Activated naive CD4-positive, alpha-beta T cell treated with anti-CD3 and anti-CD28 coated beads, Interleukin-2, amount 10 ng/mL, durations not matched to agents 7 days and 5 days (primary cell): ENCODE results near the gene WIF1.
A peak's percentile ranks its signal among the peaks of the same experiment; 100 is the strongest.

Experiments used
- CTCF ChIA-PET: fragments of 350-600 bp; sonication (Branson Sonifier 250); formaldehyde crosslinking; loops from one replicate; lab custom pipeline; 2021; ENCODE audit warnings: antibody characterized with exemption; lab: Charles Lee
- DNase-seq: peaks from one replicate; pipeline ENCODE4 v3.0.0-alpha.2; 2020
- H3K27ac Mint-ChIP-seq: one replicate; pipeline ENCODE4 v1.8.0; 2021; ENCODE audit warnings: mild to moderate bottlenecking, moderate library complexity, mixed read lengths
- H3K27me3 Mint-ChIP-seq: one replicate; pipeline ENCODE4 v1.8.0; 2021; ENCODE audit warnings: mild to moderate bottlenecking, mixed read lengths
- H3K36me3 Mint-ChIP-seq: one replicate; pipeline ENCODE4 v1.8.0; 2021; ENCODE audit warnings: mixed read lengths
- H3K4me1 Mint-ChIP-seq: one replicate; pipeline ENCODE4 v1.8.0; 2021; ENCODE audit warnings: mixed read lengths
- H3K4me3 Mint-ChIP-seq: one replicate; pipeline ENCODE4 v1.8.0; 2021; ENCODE audit warnings: mild to moderate bottlenecking, moderate library complexity, mixed read lengths
- H3K9me3 Mint-ChIP-seq: one replicate; pipeline ENCODE4 v1.8.0; 2021; ENCODE audit warnings: mixed read lengths

The WIF1 gene

GRCh38 chr12:65121049-65121955, at the start of gene WIF1:
TSS of gene WIF1 (minus strand) at chr12:65121305. CDS start at chr12:65121191, 114 bp downstream.
- Mint-ChIP-seq H3K36me3 (no peaks in the 10 kb centered on the region), H3K9me3 (no peaks in the 10 kb centered on the region), H3K4me1 (peaks cover 11% of the 10 kb centered on the region), H3K27ac (no peak within 1 kb of the TSS), H3K4me3 (peak within 1 kb of the TSS; percentile 57), H3K27me3 (peaks cover 42% of the 10 kb centered on the region)
- CTCF ChIA-PET: interaction anchor here (1.0 to 2.9 kb wide), 4 partner anchors 10 to 113 kb away, joined by 4 to 10 read pairs (median 6); no protein-coding TSS in a partner anchor
- peak; percentile 38 for DNase-seq

GRCh38 chr12:65170209-65170881, 49.2 kb upstream of the WIF1 start:
- Mint-ChIP-seq H3K9me3 (no peaks in the 10 kb centered on the region), H3K4me1 (peaks cover 35% of the 10 kb centered on the region), H3K36me3 (peaks cover 29% of the 10 kb centered on the region), H3K27ac (peak overlapping the region; percentile 96), H3K4me3 (peak overlapping the region; percentile 88), H3K27me3 (peaks cover 3% of the 10 kb centered on the region)
- CTCF ChIA-PET: interaction anchor here (1.1 to 2.2 kb wide), 2 partner anchors 62 to 614 kb away, joined by 3 to 5 read pairs; no protein-coding TSS in a partner anchor
- DNase-seq: peak; percentile 78

- CTCF ChIA-PET: interaction anchor here (0.8 to 2.2 kb wide), 8 partner anchors 11 to 64 kb away, joined by 3 to 6 read pairs (median 4); no protein-coding TSS in a partner anchor
- Mint-ChIP-seq H3K9me3 (no peaks in the 10 kb centered on the region), H3K36me3 (peaks cover 29% of the 10 kb centered on the region), H3K4me1 (peaks cover 38% of the 10 kb centered on the region), H3K27ac (peak within 1 kb of the TSS; percentile 99), H3K4me3 (peak within 1 kb of the TSS; percentile 88), H3K27me3 (peaks cover 3% of the 10 kb centered on the region)
- DNase-seq: peak; percentile 97
These were observed 48.5 kb upstream of the WIF1 start, which contains the start of gene LEMD3 for GRCh38 chr12:65169320-65170208. TSS of gene LEMD3 (plus strand) at chr12:65169583. CDS start at chr12:65169597, 14 bp downstream.

- no peak for DNase-seq
- Mint-ChIP-seq H3K36me3 (peaks cover 28% of the 10 kb centered on the region), H3K9me3 (no peaks in the 10 kb centered on the region), H3K27me3 (peaks cover 3% of the 10 kb centered on the region), H3K4me3 (peak overlapping the region; percentile 88), H3K27ac (peak overlapping the region; percentile 99), H3K4me1 (peaks cover 36% of the 10 kb centered on the region)
- CTCF ChIA-PET: interaction anchor here (0.6 to 2.2 kb wide), 8 partner anchors 10 to 610 kb away, joined by 3 to 6 read pairs (median 4); no protein-coding TSS in a partner anchor
These were observed 47.7 kb upstream of the WIF1 start for GRCh38 chr12:65168681-65169319.

- no peak for DNase-seq
- Mint-ChIP-seq H3K4me1 (peaks cover 12% of the 10 kb centered on the region), H3K27me3 (peaks cover 8% of the 10 kb centered on the region), H3K36me3 (peaks cover 2% of the 10 kb centered on the region), H3K4me3 (no peak overlapping the region), H3K9me3 (no peaks in the 10 kb centered on the region), H3K27ac (no peak overlapping the region)
- CTCF ChIA-PET: interaction anchor here (1.3 kb wide), 1 partner anchor 25 kb away, joined by 3 read pairs; no protein-coding TSS in a partner anchor
These were observed 43.7 kb upstream of the WIF1 start for GRCh38 chr12:65164774-65165173.

- no peaks in the 10 kb centered on the region for H3K36me3 Mint-ChIP-seq
- no peak overlapping the region for H3K27ac Mint-ChIP-seq
- H3K4me1 Mint-ChIP-seq: peaks cover 11% of the 10 kb centered on the region
- no peaks in the 10 kb centered on the region for H3K9me3 Mint-ChIP-seq
- H3K4me3 Mint-ChIP-seq: no peak overlapping the region
- CTCF ChIA-PET: interaction anchor here (1.3 kb wide), 1 partner anchor 24 kb away, joined by 3 read pairs; no protein-coding TSS in a partner anchor
- DNase-seq: no peak
- H3K27me3 Mint-ChIP-seq: peaks cover 5% of the 10 kb centered on the region
These were observed 43.1 kb upstream of the WIF1 start for GRCh38 chr12:65164244-65164643.

- CTCF ChIA-PET: no interaction called here
These were observed 41.5 kb upstream of the WIF1 start for GRCh38 chr12:65162609-65163008.

GRCh38 chr12:65157091-65157490, 36.0 kb upstream of the WIF1 start:
- no peaks in the 10 kb centered on the region for H3K9me3 Mint-ChIP-seq
- CTCF ChIA-PET: interaction anchor here (1.0 to 2.2 kb wide), 4 partner anchors 12 to 76 kb away, joined by 4 to 7 read pairs (median 6); partner anchors contain the start of gene LEMD3
- peaks cover 5% of the 10 kb centered on the region for H3K27me3 Mint-ChIP-seq
- no peaks in the 10 kb centered on the region for H3K36me3 Mint-ChIP-seq
- H3K27ac Mint-ChIP-seq: peak overlapping the region; percentile 87
- no peak for DNase-seq
- H3K4me1 Mint-ChIP-seq: peaks cover 18% of the 10 kb centered on the region
- H3K4me3 Mint-ChIP-seq: no peak overlapping the region

More at GRCh38 chr12:65162609-65163008, 41.5 kb upstream of the WIF1 start:
- Mint-ChIP-seq H3K27me3 (peaks cover 5% of the 10 kb centered on the region), H3K36me3 (no peaks in the 10 kb centered on the region), H3K9me3 (no peaks in the 10 kb centered on the region), H3K4me1 (peaks cover 4% of the 10 kb centered on the region), H3K27ac (no peak overlapping the region), H3K4me3 (no peak overlapping the region)
- no peak for DNase-seq

GRCh38 chr12:65156366-65156841, 35.3 kb upstream of the WIF1 start:
- Mint-ChIP-seq H3K9me3 (no peaks in the 10 kb centered on the region), H3K4me3 (peak overlapping the region; percentile 19), H3K27me3 (peaks cover 5% of the 10 kb centered on the region), H3K4me1 (peaks cover 18% of the 10 kb centered on the region), H3K27ac (peak overlapping the region; percentile 87), H3K36me3 (no peaks in the 10 kb centered on the region)
- DNase-seq: peak; percentile 34
- CTCF ChIA-PET: interaction anchor here (1.0 to 2.2 kb wide), 4 partner anchors 12 to 76 kb away, joined by 4 to 7 read pairs (median 6); partner anchors contain the start of gene LEMD3

GRCh38 chr12:65155784-65156183, 34.7 kb upstream of the WIF1 start:
- Mint-ChIP-seq H3K4me3 (no peak overlapping the region), H3K27me3 (peaks cover 5% of the 10 kb centered on the region), H3K4me1 (peaks cover 18% of the 10 kb centered on the region), H3K36me3 (no peaks in the 10 kb centered on the region), H3K27ac (peak overlapping the region; percentile 87), H3K9me3 (no peaks in the 10 kb centered on the region)
- CTCF ChIA-PET: interaction anchor here (2.2 kb wide), 1 partner anchor 77 kb away, joined by 7 read pairs; no protein-coding TSS in a partner anchor
- DNase-seq: no peak

- Mint-ChIP-seq H3K36me3 (no peaks in the 10 kb centered on the region), H3K9me3 (no peaks in the 10 kb centered on the region), H3K4me1 (peaks cover 16% of the 10 kb centered on the region), H3K27ac (no peak overlapping the region), H3K27me3 (peaks cover 4% of the 10 kb centered on the region), H3K4me3 (no peak overlapping the region)
- CTCF ChIA-PET: interaction anchor here (0.7 kb wide), 1 partner anchor 17 kb away, joined by 3 read pairs; the partner anchor contains the start of gene LEMD3
- DNase-seq: no peak
These were observed 31.5 kb upstream of the WIF1 start for GRCh38 chr12:65152596-65152995.

GRCh38 chr12:65152012-65152411, 30.9 kb upstream of the WIF1 start:
- Mint-ChIP-seq H3K4me3 (no peak overlapping the region), H3K27me3 (peaks cover 4% of the 10 kb centered on the region), H3K27ac (no peak overlapping the region), H3K9me3 (no peaks in the 10 kb centered on the region), H3K4me1 (peaks cover 14% of the 10 kb centered on the region), H3K36me3 (no peaks in the 10 kb centered on the region)
- CTCF ChIA-PET: interaction anchor here (0.6 kb wide), 1 partner anchor 608 kb away, joined by 3 read pairs; no protein-coding TSS in a partner anchor
- no peak for DNase-seq
